Left colon (tissue), 2 donors: ENCODE results near the gene CAB39. TPM values are rescaled to one million over a fixed set of nuclear protein-coding genes. Genes with fewer than 3 reads are reported as not detected.
"Not testable (repeated sequence)": the region's sequence is repeated elsewhere in the genome, so short reads cannot be mapped to it uniquely, and the experiment has no call there.

ENCODE experiments used
- ATAC-seq: fragments of 200-7000 bp; cut with Tn5 transposase; one replicate; pipeline ENCODE4 v1.9.1; 2020; ENCODE audit warnings: mild to moderate bottlenecking, moderate library complexity
- DNase-seq, 2 donors: peaks; one replicate each; pipeline ENCODE4 v3.0.0-alpha.2; 2020
- intact Hi-C, 2 donors: fragments of 100-400 bp; cut with DNase I in 1 of 2; cut with micrococcal nuclease in 1 of 2; formaldehyde crosslinking; loops; one replicate each; pipeline versions ENCODE4 v1.11.2 to v1.14.0; 2022; cut with DNase I, micrococcal nuclease
- total RNA-seq, 2 donors: library from RNA; stranded (reverse); fragmentation: NEBNext Ultra II Directional; extraction: Animal tissue kit (Norgen Biotek cat#: 25700); gene quantifications; one replicate each; pipeline ENCODE4 v1.2.1, GENCODE V29; 2021
- donor health status: DM: no; HTN: no; CAD: no.
- donor health status: DM: yes; HTN: yes; CAD: no.

Gene CAB39
- total RNA-seq, 2 donors from 2014 or later, result 116 to 143 TPM

GRCh38 chr2:230706053-230706521 lies 6.6 kb upstream of the CAB39 start:
- intact Hi-C loops, result no loop called here
- peak; percentile 90 for ATAC-seq
- DNase-seq, result peak; percentile 53 to 81

- intact Hi-C loops, result no loop called here
- DNase-seq (no peak), ATAC-seq (no peak)
These were observed 5.7 kb upstream of the CAB39 start for GRCh38 chr2:230706966-230707365.

- intact Hi-C loops, result no loop called here
- ATAC-seq, result peak; percentile 30
These were observed 4.4 kb upstream of the CAB39 start for GRCh38 chr2:230708204-230708603.

GRCh38 chr2:230711224-230711623 lies 1.4 kb upstream of the CAB39 start:
- ATAC-seq (no peak), DNase-seq (no peak)
- intact Hi-C loops, result loop anchor here in 1 of 2 donors (10.0 kb wide), 1 partner anchor 84 kb away; no protein-coding TSS in a partner anchor

More at GRCh38 chr2:230708204-230708603, 4.4 kb upstream of the CAB39 start:
- DNase-seq, result peak; percentile 28 to 75

- ATAC-seq, result peak; percentile 58
- intact Hi-C loops, result loop anchor here in 1 of 2 donors (10.0 kb wide), 1 partner anchor 81 kb away; no protein-coding TSS in a partner anchor
- DNase-seq, result peak; percentile 46 to 69
These were observed 891 bp downstream of the CAB39 start for GRCh38 chr2:230713331-230714135.

- ATAC-seq, result peak; percentile 46
- intact Hi-C loops, result loop anchor here in 1 of 2 donors (10.0 kb wide), 1 partner anchor 81 kb away; no protein-coding TSS in a partner anchor
- DNase-seq, result no peak
These were observed 1.5 kb downstream of the CAB39 start for GRCh38 chr2:230714136-230714480.

- no peak for DNase-seq
- ATAC-seq, result no peak
- intact Hi-C loops, result loop anchor here in 1 of 2 donors (10.0 kb wide), 1 partner anchor 80 kb away; no protein-coding TSS in a partner anchor
These were observed 2.6 kb downstream of the CAB39 start for GRCh38 chr2:230715201-230715600.

- intact Hi-C loops, result loop anchor here in 1 of 2 donors (10.0 kb wide), 1 partner anchor 78 kb away; no protein-coding TSS in a partner anchor
- ATAC-seq, result no peak
- no peak for DNase-seq
These were observed 3.9 kb downstream of the CAB39 start for GRCh38 chr2:230716588-230716987.

GRCh38 chr2:230717600-230717999 lies 5.0 kb downstream of the CAB39 start:
- DNase-seq (no peak), ATAC-seq (no peak)
- intact Hi-C loops, result loop anchor here in 1 of 2 donors (10.0 kb wide), 1 partner anchor 77 kb away; no protein-coding TSS in a partner anchor

- intact Hi-C loops, result loop anchor here in 1 of 2 donors (10.0 kb wide), 1 partner anchor 75 kb away; no protein-coding TSS in a partner anchor
- ATAC-seq (no peak), DNase-seq (no peak)
These were observed 6.7 kb downstream of the CAB39 start for GRCh38 chr2:230719340-230719739.

- no peak for DNase-seq
- ATAC-seq, result no peak
- intact Hi-C loops, result no loop called here
These were observed 9.1 kb downstream of the CAB39 start for GRCh38 chr2:230721712-230722111.

GRCh38 chr2:230722207-230722885 lies 9.7 kb downstream of the CAB39 start:
- intact Hi-C loops, result no loop called here
- ATAC-seq (no peak), DNase-seq (no peak)

- no peak for ATAC-seq
- intact Hi-C loops, result no loop called here
- no peak for DNase-seq
These were observed 10.7 kb downstream of the CAB39 start for GRCh38 chr2:230723363-230723762.

GRCh38 chr2:230724957-230725356 lies 12.3 kb downstream of the CAB39 start:
- ATAC-seq, intact Hi-C loops, DNase-seq: not testable (repeated sequence)

- DNase-seq, result no peak
- intact Hi-C loops, result no loop called here
- ATAC-seq, result no peak
These were observed 18.9 kb downstream of the CAB39 start for GRCh38 chr2:230731512-230731911.

- ATAC-seq, result no peak
- DNase-seq, result no peak
- intact Hi-C loops, result no loop called here
These were observed 20.3 kb downstream of the CAB39 start for GRCh38 chr2:230732914-230733401.

- ATAC-seq, result peak; percentile 55
- intact Hi-C loops, result no loop called here
- DNase-seq, result no peak
These were observed 21.9 kb downstream of the CAB39 start for GRCh38 chr2:230734247-230735175.

GRCh38 chr2:230735884-230736283 lies 23.2 kb downstream of the CAB39 start:
- no peak for ATAC-seq
- intact Hi-C loops, result no loop called here

More at GRCh38 chr2:230735884-230736283, 23.2 kb downstream of the CAB39 start:
- DNase-seq, result no peak
